Measurements from ENCODE around the gene PKP3. TPM values are rescaled to one million over a fixed set of nuclear protein-coding genes. Genes with fewer than 3 reads are reported as not detected.
"Not testable (repeated sequence)": the region's sequence is repeated elsewhere in the genome, so short reads cannot be mapped to it uniquely, and the experiment has no call there.

The PKP3 gene
- total RNA-seq, 1 donor from 2014 or later = not detected

DNA sequence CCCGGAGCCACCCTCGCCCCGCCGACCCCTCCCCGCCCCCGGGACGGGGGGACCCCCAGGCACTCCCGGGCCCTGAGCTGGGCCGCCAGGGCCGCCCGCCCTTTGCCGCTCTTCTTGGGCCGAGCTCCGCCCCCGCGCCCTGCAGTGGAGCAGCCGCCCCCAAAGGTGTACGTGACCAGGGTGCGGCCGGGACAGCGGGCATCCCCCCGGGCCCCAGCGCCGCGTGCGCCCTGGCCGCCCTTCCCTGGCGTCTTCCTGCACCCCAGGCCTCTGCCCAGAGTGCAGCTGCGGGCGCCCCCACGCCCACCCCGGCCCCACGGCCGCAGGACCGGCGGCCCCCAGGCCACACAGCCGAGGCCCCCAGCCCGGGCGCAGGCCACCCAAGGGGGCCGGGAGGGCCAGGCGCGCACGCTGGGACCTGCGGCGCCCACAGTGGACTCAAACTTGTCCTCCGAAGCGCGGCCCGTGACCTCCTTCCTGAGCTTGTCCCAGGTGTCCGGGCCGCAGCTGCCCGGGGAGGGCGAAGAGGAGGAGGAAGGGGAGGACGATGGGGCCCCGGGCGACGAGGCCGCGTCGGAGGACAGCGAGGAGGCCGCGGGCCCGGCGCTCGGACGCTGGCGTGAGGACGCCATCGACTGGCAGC is 17.4 kb upstream of the PKP3 start:
- DNase-seq (ENCODE audit: low spot score in 2 of 2) = no peak
- no peak for FAIRE-seq

DNA sequence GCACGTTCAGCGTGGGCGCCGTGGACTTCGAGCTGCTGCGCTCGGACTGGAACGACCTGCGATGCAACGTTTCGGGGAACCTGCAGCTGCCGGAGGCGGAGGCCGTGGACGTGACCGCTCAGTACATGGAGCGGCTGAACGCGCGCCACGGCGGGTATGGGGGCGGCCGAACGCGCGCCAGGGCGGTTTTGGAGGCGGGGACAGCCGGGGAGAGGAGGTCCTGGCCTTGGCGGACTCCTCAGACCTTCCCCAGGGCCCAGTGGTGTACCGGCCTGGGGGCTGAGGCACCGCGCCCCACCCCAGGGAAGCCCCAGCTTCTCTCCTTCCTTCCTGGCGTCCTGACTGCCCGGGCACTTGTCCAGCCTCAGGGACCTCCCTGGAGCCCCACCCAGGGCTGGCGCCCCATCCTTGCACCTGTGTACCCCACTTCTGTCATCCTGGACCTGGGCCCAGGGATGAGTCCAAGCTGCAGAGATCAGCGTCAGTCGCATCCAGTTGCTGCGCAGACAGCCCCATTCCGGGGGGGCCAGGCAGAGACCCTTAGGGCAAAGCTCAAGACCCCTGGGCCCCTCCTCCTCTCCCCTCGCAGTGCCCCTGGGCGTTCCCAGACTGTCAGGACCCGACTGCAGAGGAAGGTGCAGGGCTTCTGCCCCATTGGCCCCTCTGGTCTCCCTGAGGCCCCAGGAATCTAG is 16.7 kb upstream of the PKP3 start:
- FAIRE-seq (no peak), DNase-seq (ENCODE audit: low spot score in 2 of 2) (no peak)

DNA sequence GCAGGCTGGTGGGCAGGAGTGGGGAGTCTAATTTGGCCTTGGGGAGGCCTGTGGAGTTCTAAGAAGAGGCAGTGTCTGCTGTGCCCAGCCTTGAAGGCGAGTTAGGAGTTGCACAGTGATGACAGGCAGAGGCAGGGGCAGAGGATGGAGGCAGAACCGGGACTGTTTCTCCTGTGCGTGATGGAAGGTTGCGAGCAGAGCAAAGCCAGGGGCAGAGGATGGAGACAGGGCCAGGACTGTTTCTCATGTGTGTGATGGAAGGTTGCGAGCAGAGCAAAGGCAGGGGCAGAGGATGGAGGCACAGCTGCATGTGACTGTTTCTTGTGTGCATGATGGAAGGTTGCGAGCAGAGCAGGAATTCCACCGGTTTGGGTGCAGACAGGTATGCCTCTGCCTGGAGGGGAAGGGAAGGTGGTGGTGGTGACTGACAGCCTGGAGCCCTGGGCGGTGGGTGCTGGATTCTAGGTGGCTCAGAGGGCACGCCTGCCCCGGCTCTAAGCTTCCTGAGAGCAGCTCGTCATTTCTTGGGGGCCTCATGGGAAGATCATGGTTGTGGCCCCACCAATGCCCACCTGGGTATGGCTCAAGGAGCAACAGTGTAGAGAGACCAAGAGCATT is 16.0 kb upstream of the PKP3 start:
- FAIRE-seq = no peak
- DNase-seq (ENCODE audit: low spot score in 2 of 2) = no peak

GRCh38 chr11:379205-380094 is 14.6 kb upstream of the PKP3 start:
- FAIRE-seq (no peak), DNase-seq (ENCODE audit: low spot score in 2 of 2) (no peak)

GRCh38 chr11:380095-380480 is 13.9 kb upstream of the PKP3 start:
- DNase-seq (ENCODE audit: low spot score in 2 of 2) = no peak
- no peak for FAIRE-seq

DNA sequence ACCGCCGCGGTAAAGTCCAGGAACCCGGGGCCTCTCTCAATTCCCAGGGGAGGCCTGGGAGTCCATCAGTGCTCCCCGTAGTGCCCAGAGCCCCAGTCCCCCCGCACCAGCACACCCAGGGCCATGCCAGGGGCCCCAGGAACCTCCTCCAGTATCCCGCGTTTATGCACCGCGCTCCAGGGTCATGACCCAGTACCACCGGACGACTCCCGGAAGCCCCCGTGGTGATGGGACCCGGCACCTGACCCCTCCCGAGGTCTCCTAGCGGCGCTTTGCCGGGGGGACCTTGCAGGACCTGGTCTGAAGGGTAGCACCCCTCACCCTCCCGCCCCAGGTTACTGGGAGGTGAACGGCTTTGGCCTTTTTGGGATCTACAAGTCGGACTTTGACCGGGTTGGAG is 13.5 kb upstream of the PKP3 start:
- FAIRE-seq (no peak), DNase-seq (ENCODE audit: low spot score in 2 of 2) (no peak)

DNA sequence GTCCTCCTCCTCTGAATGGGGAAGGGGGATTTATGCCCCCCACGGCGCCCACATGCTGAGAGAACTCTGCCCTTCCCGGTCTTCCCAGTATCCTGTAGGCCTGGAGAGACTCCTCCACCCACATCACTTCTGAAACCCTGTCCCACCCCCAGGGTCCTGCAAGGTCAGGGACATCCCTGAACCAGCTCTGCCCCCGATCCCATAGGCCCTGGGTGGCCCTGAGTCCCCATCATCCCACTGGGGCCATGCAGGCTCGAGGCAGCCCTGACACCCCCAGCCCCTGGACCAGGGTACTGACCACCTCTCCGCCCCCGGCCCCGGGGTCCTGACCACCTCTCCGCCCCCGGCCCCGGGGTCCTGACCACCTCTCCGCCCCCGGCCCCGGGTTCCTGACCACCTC is 13.0 kb upstream of the PKP3 start:
- no peak for FAIRE-seq
- no peak for DNase-seq (ENCODE audit: low spot score in 2 of 2)

DNA sequence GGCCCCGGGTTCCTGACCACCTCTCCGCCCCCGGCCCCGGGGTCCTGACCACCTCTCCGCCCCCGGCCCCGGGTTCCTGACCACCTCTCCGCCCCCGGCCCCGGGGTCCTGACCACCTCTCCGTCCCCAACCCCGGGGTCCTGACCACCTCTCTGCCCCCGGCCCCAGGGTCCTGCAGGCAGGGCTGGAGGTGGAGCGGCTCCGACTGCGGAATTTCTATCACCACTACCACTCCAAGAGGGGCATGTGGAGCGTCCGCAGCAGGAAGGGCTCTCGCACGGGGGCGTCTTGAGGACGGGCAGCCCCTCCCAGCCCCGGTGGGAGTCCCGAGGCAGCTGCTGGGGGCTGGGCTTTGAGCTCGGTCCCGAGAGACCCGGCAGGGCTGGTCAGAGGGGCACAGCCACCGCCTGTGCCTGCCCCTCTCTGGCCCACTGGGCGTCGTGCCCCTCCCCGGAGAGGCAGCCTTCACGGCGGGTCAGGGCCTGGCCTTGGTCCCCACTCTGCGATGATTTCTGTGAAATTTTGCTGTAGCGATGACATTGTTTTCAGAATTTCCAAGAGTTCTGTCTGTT is 12.4 kb upstream of the PKP3 start:
- FAIRE-seq (no peak), DNase-seq (ENCODE audit: low spot score in 2 of 2) (no peak)

- no peak for DNase-seq (ENCODE audit: low spot score in 2 of 2)
- FAIRE-seq = no peak
Observed at GRCh38 chr11:382081-382629, 11.9 kb upstream of the PKP3 start.

DNA sequence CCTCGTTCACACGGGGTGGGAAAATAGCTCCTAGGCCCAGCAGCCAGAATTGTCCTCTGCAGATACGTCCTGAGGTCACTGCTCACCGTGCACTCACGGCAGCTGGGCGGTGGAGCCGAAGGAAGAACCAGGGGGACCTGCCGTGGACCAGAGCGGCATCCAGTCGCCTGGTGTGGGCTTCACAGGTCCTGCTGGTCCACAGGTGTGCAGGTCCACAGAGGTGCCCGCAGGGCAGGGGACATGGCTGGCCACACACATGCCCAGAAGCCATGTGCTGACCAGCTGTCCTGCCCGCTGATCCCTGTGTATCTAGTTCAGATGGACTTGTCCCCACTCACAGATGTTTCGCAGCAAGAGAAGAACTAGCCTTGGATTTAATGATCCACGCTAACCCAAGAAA is 10.6 kb upstream of the PKP3 start:
- FAIRE-seq = no peak
- DNase-seq (ENCODE audit: low spot score in 2 of 2) = no peak

DNA sequence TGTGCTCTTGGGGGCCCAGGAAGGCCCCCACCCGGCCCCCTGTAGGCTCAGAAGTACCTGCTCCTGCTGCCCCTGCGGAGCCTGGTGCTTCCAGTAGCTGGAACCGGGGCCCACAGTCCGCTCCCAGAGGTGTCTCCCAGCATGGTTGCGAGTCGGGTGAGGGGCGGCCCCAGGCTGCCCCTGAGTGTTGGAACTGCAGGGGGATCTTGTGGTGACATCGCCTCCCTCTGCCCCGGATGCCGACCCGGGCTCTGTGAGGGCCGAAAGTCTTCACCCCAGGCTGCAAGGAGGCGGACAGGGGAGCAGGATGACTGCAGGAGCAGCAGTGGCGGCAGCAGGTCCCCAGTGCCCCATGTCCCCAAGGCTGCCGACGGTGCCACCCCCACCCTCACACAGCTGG is 9.5 kb upstream of the PKP3 start:
- FAIRE-seq (no peak), DNase-seq (ENCODE audit: low spot score in 2 of 2) (no peak)

DNA sequence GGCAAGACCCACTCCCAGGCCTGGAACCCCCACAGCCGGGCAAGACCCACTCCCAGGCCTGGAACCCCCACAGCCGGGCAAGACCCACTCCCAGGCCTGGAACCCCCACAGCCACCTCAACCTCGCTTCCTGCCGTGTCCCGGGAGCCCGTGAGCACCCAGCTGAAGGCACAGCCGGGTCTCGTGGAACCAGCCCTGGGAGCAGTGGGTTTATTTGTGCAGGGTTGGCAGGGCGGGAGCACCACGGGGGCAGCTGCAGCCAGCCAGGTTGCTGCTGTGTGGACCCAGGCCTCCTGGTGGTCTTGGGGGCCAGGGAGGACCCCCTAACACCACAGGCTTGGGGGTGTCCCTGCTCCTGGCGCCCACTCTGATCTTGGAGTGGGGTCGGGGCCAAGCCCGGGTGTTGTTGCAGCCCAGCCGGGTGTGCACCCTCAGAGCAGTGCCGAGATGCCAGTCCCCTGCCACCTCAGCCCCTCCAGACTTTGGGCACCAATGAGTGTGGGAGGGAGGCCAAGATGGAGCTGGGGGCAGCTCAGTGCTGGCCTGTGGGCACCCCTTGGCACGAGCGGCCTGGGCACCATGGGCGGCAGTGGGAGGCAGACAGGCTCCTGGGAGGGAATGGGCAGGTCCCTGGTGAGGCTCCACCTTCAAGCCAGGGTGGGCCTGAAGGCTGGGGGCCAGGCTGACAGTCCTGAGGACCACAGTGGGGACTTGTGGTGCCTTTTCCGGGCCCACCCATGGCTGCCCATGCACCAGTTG is 8.2 kb upstream of the PKP3 start:
- no peak for DNase-seq (ENCODE audit: low spot score in 2 of 2)
- no peak for FAIRE-seq

DNA sequence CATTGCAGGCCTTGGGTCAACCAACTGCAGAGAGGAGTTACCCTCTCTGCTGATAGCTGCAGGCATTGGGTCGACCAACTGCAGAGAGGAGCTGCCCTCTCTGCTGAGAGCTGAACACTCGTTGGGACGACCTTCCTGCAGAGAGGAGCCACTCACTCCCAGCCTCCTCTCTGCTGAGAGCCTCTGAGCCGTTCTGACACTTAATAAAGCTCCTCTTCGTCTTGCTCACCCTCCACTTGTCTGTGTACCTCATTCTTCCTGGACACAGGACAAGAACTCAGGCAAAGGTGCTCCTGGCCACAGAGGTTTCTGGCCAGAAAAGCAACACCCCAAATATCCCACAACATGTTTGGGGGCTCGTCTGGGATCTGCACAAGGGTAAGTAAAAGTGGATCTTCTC is 7.5 kb upstream of the PKP3 start:
- FAIRE-seq = no peak
- no peak for DNase-seq (ENCODE audit: low spot score in 2 of 2)

DNA sequence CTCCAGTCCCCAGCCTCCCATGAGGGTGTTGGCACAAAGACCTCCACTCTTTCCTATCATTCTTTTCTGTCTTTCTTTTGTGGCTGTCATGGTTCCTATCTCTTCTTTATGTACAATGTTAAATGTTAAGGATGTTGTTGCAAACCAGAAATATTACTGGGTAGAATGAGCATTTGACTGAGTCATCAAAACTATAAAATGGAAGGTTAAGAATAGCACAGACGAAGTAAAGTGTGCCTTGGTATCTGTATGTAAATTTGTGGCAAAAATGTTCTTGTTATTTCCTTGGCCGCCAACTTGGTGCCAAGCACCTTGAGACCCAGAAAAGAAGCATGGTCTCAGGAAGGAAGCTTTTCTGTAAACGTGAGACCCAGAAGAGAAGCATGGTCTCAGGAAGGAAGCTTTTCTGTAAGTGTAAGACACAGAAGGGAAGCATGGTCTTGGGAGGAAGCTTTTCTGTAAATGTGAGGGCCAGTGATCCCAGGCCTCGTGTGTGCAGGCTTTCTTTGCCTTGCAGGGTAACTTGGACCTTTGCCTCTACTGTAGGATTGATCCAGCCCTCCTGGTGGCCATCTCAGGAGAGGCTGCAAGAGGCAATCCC is 6.7 kb upstream of the PKP3 start:
- no peak for DNase-seq (ENCODE audit: low spot score in 2 of 2)
- no peak for FAIRE-seq

DNA sequence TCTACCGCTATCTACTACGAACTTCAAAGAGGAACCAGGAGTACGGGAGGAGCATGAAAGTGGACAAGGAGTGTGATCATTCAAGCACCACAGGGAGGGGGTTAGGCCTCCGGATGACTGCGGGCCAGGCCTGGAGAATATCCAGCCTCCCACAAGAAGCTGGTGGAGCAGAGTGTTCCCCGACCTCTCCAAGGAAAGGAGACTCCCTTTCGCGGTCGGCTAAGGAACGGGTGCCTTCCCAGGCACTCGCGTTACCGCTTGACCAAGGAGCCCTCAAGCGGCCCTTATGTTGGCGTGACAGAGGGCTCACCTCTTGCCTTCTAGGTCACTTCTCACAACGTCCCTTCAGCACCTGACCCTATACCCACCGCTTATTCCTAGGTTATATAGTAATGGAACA is 4.6 kb upstream of the PKP3 start:
- not testable (repeated sequence) for DNase-seq (ENCODE audit: low spot score in 2 of 2); FAIRE-seq

- no peak for DNase-seq (ENCODE audit: low spot score in 2 of 2)
- no peak for FAIRE-seq
Observed at GRCh38 chr11:390175-390574, 3.8 kb upstream of the PKP3 start.

- DNase-seq (ENCODE audit: low spot score in 2 of 2) (no peak), FAIRE-seq (no peak)
Observed at GRCh38 chr11:391117-392017, 2.6 kb upstream of the PKP3 start.

GRCh38 chr11:392102-392777 is 1.8 kb upstream of the PKP3 start:
- no peak for FAIRE-seq

More at GRCh38 chr11:392102-392777, 1.8 kb upstream of the PKP3 start:
- DNase-seq (ENCODE audit: low spot score in 2 of 2) = no peak
